ENCODE results near the gene FARS2. TPM values are rescaled to one million over a fixed set of nuclear protein-coding genes. Genes with fewer than 3 reads are reported as not detected.

The FARS2 gene
- total and polyA plus RNA-seq, 9 of the 15 experiments (the other 6 are each of a cell fraction or from before 2014, with no cell fraction given): 16.5 to 62.2 (median 27.0) TPM

DNA sequence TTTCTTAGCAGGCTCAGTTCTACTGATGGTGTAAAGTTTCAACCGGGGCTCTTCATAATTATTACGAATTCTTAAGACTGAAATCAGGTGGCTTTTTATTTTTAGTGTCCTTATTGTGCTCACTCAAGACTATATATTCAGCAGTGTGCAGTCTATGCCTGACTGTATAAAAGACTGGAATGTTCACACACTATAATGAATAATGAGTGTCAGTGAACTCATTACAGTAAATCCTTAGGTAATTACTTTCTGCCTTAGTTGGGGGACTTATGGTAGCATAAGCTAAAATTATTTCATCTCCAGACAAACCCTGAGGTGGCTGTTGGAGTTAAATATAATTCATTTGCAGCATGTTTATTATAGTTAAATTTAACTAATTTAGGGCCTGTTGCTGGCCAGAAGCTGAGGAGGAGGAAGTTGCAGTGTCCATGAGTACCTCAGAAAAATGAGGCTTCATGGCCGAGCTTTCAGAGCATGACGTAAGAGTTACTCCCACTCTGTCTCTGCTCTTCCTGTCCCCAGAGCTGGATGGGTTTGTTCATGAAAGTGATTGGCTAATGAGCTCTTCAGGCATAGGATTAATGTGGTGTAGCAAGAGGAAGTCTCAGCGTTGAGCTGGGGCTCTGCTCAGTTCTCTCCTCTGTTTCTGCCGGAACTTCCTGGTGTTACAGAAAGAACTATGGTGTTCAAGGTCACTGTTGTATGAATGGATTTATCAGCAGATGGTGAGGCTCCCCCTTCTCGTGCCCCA is 409.7 kb downstream of the FARS2 start (continued):
- TF ChIP-seq POLR2AphosphoS5 (IDR thresholded peaks at IDR 0.05; ENCODE audit: control insufficient read depth, insufficient read depth, low read depth, low read length): no peak
- TF ChIP-seq PBX2 (CRISPR knock-in tag; IDR thresholded peaks at IDR 0.05; ENCODE audit: low read depth): no peak
- TF ChIP-seq PBX2 (tag; conservative IDR thresholded peaks at IDR 0.05; ENCODE audit: low read depth): peak; percentile 53
- no peak for TF ChIP-seq POU5F1 (IDR thresholded peaks at IDR 0.05; ENCODE audit: borderline replicate concordance, low read depth, low read length, partially characterized antibody)
- TF ChIP-seq, protein P1, sequence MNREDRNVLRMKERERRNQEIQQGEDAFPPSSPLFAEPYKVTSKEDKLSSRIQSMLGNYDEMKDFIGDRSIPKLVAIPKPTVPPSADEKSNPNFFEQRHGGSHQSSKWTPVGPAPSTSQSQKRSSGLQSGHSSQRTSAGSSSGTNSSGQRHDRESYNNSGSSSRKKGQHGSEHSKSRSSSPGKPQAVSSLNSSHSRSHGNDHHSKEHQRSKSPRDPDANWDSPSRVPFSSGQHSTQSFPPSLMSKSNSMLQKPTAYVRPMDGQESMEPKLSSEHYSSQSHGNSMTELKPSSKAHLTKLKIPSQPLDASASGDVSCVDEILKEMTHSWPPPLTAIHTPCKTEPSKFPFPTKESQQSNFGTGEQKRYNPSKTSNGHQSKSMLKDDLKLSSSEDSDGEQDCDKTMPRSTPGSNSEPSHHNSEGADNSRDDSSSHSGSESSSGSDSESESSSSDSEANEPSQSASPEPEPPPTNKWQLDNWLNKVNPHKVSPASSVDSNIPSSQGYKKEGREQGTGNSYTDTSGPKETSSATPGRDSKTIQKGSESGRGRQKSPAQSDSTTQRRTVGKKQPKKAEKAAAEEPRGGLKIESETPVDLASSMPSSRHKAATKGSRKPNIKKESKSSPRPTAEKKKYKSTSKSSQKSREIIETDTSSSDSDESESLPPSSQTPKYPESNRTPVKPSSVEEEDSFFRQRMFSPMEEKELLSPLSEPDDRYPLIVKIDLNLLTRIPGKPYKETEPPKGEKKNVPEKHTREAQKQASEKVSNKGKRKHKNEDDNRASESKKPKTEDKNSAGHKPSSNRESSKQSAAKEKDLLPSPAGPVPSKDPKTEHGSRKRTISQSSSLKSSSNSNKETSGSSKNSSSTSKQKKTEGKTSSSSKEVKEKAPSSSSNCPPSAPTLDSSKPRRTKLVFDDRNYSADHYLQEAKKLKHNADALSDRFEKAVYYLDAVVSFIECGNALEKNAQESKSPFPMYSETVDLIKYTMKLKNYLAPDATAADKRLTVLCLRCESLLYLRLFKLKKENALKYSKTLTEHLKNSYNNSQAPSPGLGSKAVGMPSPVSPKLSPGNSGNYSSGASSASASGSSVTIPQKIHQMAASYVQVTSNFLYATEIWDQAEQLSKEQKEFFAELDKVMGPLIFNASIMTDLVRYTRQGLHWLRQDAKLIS (CRISPR knock-in tag; IDR thresholded peaks at IDR 0.05): no peak
- TF ChIP-seq, protein P2, sequence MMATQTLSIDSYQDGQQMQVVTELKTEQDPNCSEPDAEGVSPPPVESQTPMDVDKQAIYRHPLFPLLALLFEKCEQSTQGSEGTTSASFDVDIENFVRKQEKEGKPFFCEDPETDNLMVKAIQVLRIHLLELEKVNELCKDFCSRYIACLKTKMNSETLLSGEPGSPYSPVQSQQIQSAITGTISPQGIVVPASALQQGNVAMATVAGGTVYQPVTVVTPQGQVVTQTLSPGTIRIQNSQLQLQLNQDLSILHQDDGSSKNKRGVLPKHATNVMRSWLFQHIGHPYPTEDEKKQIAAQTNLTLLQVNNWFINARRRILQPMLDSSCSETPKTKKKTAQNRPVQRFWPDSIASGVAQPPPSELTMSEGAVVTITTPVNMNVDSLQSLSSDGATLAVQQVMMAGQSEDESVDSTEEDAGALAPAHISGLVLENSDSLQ (IDR thresholded peaks at IDR 0.05): peak; percentile 50; the same call in 1 of the 2 replicates
- TF ChIP-seq, protein P3, sequence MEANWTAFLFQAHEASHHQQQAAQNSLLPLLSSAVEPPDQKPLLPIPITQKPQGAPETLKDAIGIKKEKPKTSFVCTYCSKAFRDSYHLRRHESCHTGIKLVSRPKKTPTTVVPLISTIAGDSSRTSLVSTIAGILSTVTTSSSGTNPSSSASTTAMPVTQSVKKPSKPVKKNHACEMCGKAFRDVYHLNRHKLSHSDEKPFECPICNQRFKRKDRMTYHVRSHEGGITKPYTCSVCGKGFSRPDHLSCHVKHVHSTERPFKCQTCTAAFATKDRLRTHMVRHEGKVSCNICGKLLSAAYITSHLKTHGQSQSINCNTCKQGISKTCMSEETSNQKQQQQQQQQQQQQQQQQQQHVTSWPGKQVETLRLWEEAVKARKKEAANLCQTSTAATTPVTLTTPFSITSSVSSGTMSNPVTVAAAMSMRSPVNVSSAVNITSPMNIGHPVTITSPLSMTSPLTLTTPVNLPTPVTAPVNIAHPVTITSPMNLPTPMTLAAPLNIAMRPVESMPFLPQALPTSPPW (CRISPR knock-in tag; IDR thresholded peaks at IDR 0.05): no peak
- peak; percentile 78 for TF ChIP-seq CREM (IDR thresholded peaks at IDR 0.05; ENCODE audit: low read depth)
- no peak for TF ChIP-seq NR2C2 (CRISPR knock-in tag; IDR thresholded peaks at IDR 0.05)
- peak; percentile 42; the same call in 1 of the 2 replicates for TF ChIP-seq NR2C2 (tag; IDR thresholded peaks at IDR 0.05)
- TF ChIP-seq, protein P4, sequence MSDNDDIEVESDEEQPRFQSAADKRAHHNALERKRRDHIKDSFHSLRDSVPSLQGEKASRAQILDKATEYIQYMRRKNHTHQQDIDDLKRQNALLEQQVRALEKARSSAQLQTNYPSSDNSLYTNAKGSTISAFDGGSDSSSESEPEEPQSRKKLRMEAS (CRISPR knock-in tag; IDR thresholded peaks at IDR 0.05): no peak
- TF ChIP-seq SAP30 (IDR thresholded peaks at IDR 0.05; ENCODE audit: borderline replicate concordance, insufficient read depth, low read depth, low read length, poor library complexity, severe bottlenecking): no peak
- TF ChIP-seq PTRF (tag; IDR thresholded peaks at IDR 0.05): no peak
- no peak for TF ChIP-seq ZNF699 (CRISPR knock-in tag; IDR thresholded peaks at IDR 0.05; ENCODE audit: insufficient replicate concordance)
- no peak for TF ChIP-seq ETS1 (conservative IDR thresholded peaks at IDR 0.05; ENCODE audit: control insufficient read depth, low read depth, low read length)
